A549 (cell line): ENCODE data around the gene ZBTB20. TPM values are rescaled to one million over a fixed set of nuclear protein-coding genes. Genes with fewer than 3 reads are reported as not detected.

Source experiments
- ATAC-seq, 2 experiments: fragments of 200-7000 bp in 1 of 2; fragments of >200 bp in 1 of 2; cut with Nextera tagmentation in 1 of 2; cut with Tn5 transposase in 1 of 2; 3 replicates each; pipeline versions ENCODE4 v1.8.0 to v1.9.1; 2018 to 2020; ENCODE audit warnings: mild to moderate bottlenecking in 1 of 2, moderate library complexity in 1 of 2
- CTCF ChIA-PET: fragments of 300-600 bp; sonication (Branson Sonifier 250); formaldehyde crosslinking; extraction: SDS; loops from one replicate; lab custom pipeline; 2021; ENCODE audit warnings: antibody characterized with exemption, inconsistent platforms; lab: Yijun Ruan, JAX
- POLR2A ChIA-PET: fragments of 350-600 bp; formaldehyde crosslinking; extraction: SDS; loops from one replicate; lab custom pipeline; 2021; ENCODE audit warnings: antibody characterized with exemption, inconsistent platforms; lab: Yijun Ruan, JAX
- DNase-seq, 2 experiments: peaks; one replicate each; pipeline versions ENCODE4 v3.0.0 to v3.0.0-alpha.2; 2011 to 2016; ENCODE audit warnings: low read depth in 1 of 2, low spot score in 1 of 2
- FAIRE-seq: peaks from 2 replicates; lab custom pipeline; 2011; peaks lifted over from hg19 to GRCh38; lab: Jason Lieb, UNC
- H3K27ac ChIP-seq, 2 experiments: fragments of >200 bp; sonication (Bioruptor Twin); formaldehyde crosslinking; 3 replicates each; pipeline ENCODE4 v1.5.1; 2016 to 2017
- H3K4me1 ChIP-seq: fragments of >200 bp; sonication (Bioruptor Twin); formaldehyde crosslinking; 3 replicates; pipeline ENCODE4 v1.6.1; 2016
- H3K4me2 ChIP-seq: fragments of >200 bp; sonication (Bioruptor Twin); formaldehyde crosslinking; 3 replicates; pipeline ENCODE4 v1.6.1; 2016
- H3K4me3 ChIP-seq: fragments of >200 bp; sonication (Bioruptor Twin); formaldehyde crosslinking; 3 replicates; pipeline ENCODE4 v1.5.1; 2016
- H3K9me3 ChIP-seq: fragments of >200 bp; sonication (Bioruptor Twin); formaldehyde crosslinking; 3 replicates; pipeline ENCODE4 v1.6.1; 2016
- BHLHE40 ChIP-seq: IDR thresholded peaks from 2 replicates; pipeline ENCODE4 v1.6.1; 2012; ENCODE audit warnings: low read depth, low read length, inconsistent platforms
- CEBPB ChIP-seq, 2 experiments: fragments of >200 bp in 1 of 2; sonication (Bioruptor Twin) in 1 of 2; formaldehyde crosslinking in 1 of 2; IDR thresholded peaks; 2 replicates each; pipeline ENCODE4 v1.6.1; 2012 to 2016
- CHD2 ChIP-seq: fragments of 150-350 bp; IDR thresholded peaks from 2 replicates; pipeline ENCODE4 v1.6.1; 2014; ENCODE audit warnings: low read length; ENCODE audit not compliant: partially characterized antibody
- EHF ChIP-seq: fragments of 250-450 bp; sonication (Bioruptor Pico); IDR thresholded peaks from 2 replicates; pipeline ENCODE4 v1.5.0; 2020; ENCODE audit warnings: mild to moderate bottlenecking
- ESRRA ChIP-seq: fragments of 150-350 bp; IDR thresholded peaks from 2 replicates; pipeline ENCODE4 v1.6.1; 2014; ENCODE audit warnings: mild to moderate bottlenecking, low read length, borderline replicate concordance
- FOSL2 ChIP-seq, 2 experiments: fragments of 450-650 bp in 1 of 2; fragments of >200 bp in 1 of 2; sonication (Bioruptor Twin) in 1 of 2; formaldehyde crosslinking; IDR thresholded peaks; 2 replicates each; pipeline versions ENCODE4 v1.5.0 to v1.6.1; 2016 to 2020; ENCODE audit warnings: mild to moderate bottlenecking in 1 of 2, moderate library complexity in 1 of 2
- GATA3 ChIP-seq: IDR thresholded peaks from 2 replicates; pipeline ENCODE4 v1.6.1; 2012; ENCODE audit warnings: borderline replicate concordance
- HOXB13 ChIP-seq: fragments of 250-450 bp; sonication (Bioruptor Pico); IDR thresholded peaks from 2 replicates; pipeline ENCODE4 v1.5.0; 2020; ENCODE audit warnings: low read depth, mild to moderate bottlenecking, moderate library complexity
- NFE2L2 ChIP-seq: fragments of 150-350 bp; conservative IDR thresholded peaks from 2 replicates; pipeline ENCODE4 v1.6.1; 2014; ENCODE audit warnings: low read length
- PHF8 ChIP-seq: fragments of 200-600 bp; sonication (generic); IDR thresholded peaks from 2 replicates; pipeline ENCODE4 v1.6.1; 2016; ENCODE audit warnings: low read depth, mild to moderate bottlenecking, antibody characterized with exemption, moderate library complexity, borderline replicate concordance
- RARB ChIP-seq: fragments of 250-450 bp; sonication (Bioruptor Pico); IDR thresholded peaks from 2 replicates; pipeline ENCODE4 v1.8.0; 2021; ENCODE audit warnings: mild to moderate bottlenecking, moderate library complexity
- REST ChIP-seq: fragments of 200-600 bp; sonication (generic); IDR thresholded peaks from 2 replicates; pipeline ENCODE4 v1.6.1; 2016; ENCODE audit warnings: antibody characterized with exemption, mild to moderate bottlenecking, moderate library complexity
- SMC3 ChIP-seq: fragments of >200 bp; sonication (Bioruptor Twin); formaldehyde crosslinking; IDR thresholded peaks from 3 replicates; pipeline ENCODE4 v1.6.1; 2018; ENCODE audit warnings: inconsistent platforms
- USF2 ChIP-seq: fragments of 450-650 bp; IDR thresholded peaks from 2 replicates; pipeline ENCODE4 v1.6.1; 2014; ENCODE audit warnings: antibody characterized with exemption
- ZC3H11A ChIP-seq: fragments of 450-650 bp; IDR thresholded peaks from 2 replicates; pipeline ENCODE4 v1.6.1; 2014; ENCODE audit warnings: antibody characterized with exemption, mild to moderate bottlenecking
- ZFP36 ChIP-seq: fragments of 450-650 bp; IDR thresholded peaks from 2 replicates; pipeline ENCODE4 v1.6.1; 2014; ENCODE audit warnings: borderline replicate concordance; ENCODE audit not compliant: partially characterized antibody
- ZNF302 ChIP-seq: fragments of 250-450 bp; sonication (Bioruptor Pico); IDR thresholded peaks from 2 replicates; pipeline ENCODE4 v1.9.0; 2021; ENCODE audit warnings: inconsistent platforms, mild to moderate bottlenecking, moderate library complexity
- WGBS: methylation state at CpG from one replicate; pipeline ENCODE4 v1.1.6; 2017; ENCODE audit errors: missing lambda C conversion rate; 5-methylcytosine and 5-hydroxymethylcytosine counted together
- polyA plus RNA-seq, 4 experiments: library from polyadenylated mRNA; depleted of rRNA in 3 of 4; stranded (reverse); fragments of >200 nt; fragmentation: RNase III in 1 of 4; extraction: RNeasy Plus Mini Kit Qiagen cat#74134 plus additional on column Dnase treatment in 1 of 4; gene quantifications; 2 replicates in 3 of 4; 3 replicates in 1 of 4; pipeline ENCODE4 v1.2.3, GENCODE V29; 2011 to 2017
- TF ChIP-seq, protein P1 (sequence below): fragments of >200 bp; sonication (Bioruptor Twin); formaldehyde crosslinking; IDR thresholded peaks from 3 replicates; pipeline ENCODE4 v1.5.1; 2016

The ZBTB20 gene
- polyA plus RNA-seq, 2 of the 4 experiments (the other 2 are of a cell fraction) = 0.85 to 5.0 TPM

GRCh38 chr3:114506591-114507300, 640.3 kb downstream of the ZBTB20 start:
- no peak overlapping the region for H3K4me3 ChIP-seq
- CTCF ChIA-PET = no interaction called here
- WGBS = 57% methylated on average over 6 of the region's 6 CpGs
- no peak for TF ChIP-seq BHLHE40
- no peak for TF ChIP-seq ZFP36
- TF ChIP-seq NFE2L2 = no peak
- no peak for TF ChIP-seq GATA3
- no peak for TF ChIP-seq CHD2
- TF ChIP-seq PHF8 = no peak
- no peak for TF ChIP-seq EHF (CRISPR knock-in tag)
- no peak for TF ChIP-seq ZC3H11A
- no peak for TF ChIP-seq SMC3
- TF ChIP-seq HOXB13 (CRISPR knock-in tag) = no peak
- TF ChIP-seq CEBPB (IDR thresholded peaks at IDR 0.05) = no peak
- TF ChIP-seq ZNF302 = no peak
- no peak for TF ChIP-seq ESRRA
- TF ChIP-seq REST = no peak
- TF ChIP-seq USF2 = no peak
- no peak for TF ChIP-seq RARB (CRISPR knock-in tag)
- TF ChIP-seq, all 56 proteins: peak for 0
- H3K4me1 ChIP-seq = peaks cover 29% of the 10 kb centered on the region
- POLR2A ChIA-PET = interaction anchor here (0.6 kb wide), 1 partner anchor 72 kb away, joined by 3 read pairs; no protein-coding TSS in a partner anchor
- H3K9me3 ChIP-seq = no peaks in the 10 kb centered on the region
- DNase-seq (no peak), FAIRE-seq (no peak), ATAC-seq (peak; percentile 30 to 58; a peak in 3 of 6 replicates)
- H3K4me2 ChIP-seq = peak overlapping the region; percentile 6; the same call in 1 of the 3 replicates
- no peak overlapping the region for H3K27ac ChIP-seq

GRCh38 chr3:114504941-114505628, 642.0 kb downstream of the ZBTB20 start:
- no peaks in the 10 kb centered on the region for H3K9me3 ChIP-seq
- POLR2A ChIA-PET = no interaction called here
- FAIRE-seq (no peak), ATAC-seq (no peak), DNase-seq (no peak)
- 82% methylated on average over 4 of the region's 4 CpGs for WGBS
- CTCF ChIA-PET = no interaction called here
- TF ChIP-seq, protein P1, sequence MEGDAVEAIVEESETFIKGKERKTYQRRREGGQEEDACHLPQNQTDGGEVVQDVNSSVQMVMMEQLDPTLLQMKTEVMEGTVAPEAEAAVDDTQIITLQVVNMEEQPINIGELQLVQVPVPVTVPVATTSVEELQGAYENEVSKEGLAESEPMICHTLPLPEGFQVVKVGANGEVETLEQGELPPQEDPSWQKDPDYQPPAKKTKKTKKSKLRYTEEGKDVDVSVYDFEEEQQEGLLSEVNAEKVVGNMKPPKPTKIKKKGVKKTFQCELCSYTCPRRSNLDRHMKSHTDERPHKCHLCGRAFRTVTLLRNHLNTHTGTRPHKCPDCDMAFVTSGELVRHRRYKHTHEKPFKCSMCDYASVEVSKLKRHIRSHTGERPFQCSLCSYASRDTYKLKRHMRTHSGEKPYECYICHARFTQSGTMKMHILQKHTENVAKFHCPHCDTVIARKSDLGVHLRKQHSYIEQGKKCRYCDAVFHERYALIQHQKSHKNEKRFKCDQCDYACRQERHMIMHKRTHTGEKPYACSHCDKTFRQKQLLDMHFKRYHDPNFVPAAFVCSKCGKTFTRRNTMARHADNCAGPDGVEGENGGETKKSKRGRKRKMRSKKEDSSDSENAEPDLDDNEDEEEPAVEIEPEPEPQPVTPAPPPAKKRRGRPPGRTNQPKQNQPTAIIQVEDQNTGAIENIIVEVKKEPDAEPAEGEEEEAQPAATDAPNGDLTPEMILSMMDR = no peak
- TF ChIP-seq FOSL2 (IDR thresholded peaks at IDR 0.05) (no peak), FOSL2 (CRISPR knock-in tag; IDR thresholded peaks at IDR 0.05) (peak; percentile 43; the same call in 1 of the 2 replicates), NFE2L2 (no peak)
- H3K4me2 ChIP-seq = no peak overlapping the region
- H3K4me1 ChIP-seq = peaks cover 33% of the 10 kb centered on the region
- H3K4me3 ChIP-seq = no peak overlapping the region
- H3K27ac ChIP-seq = no peak overlapping the region
